OCI-M1 (cell line): ENCODE measurements around the gene SERPINE1.
"Not testable (repeated sequence)": the region's sequence is repeated elsewhere in the genome, so short reads cannot be mapped to it uniquely, and the experiment has no call there.

Source experiments
- DNase-seq: peaks from one replicate; lab custom pipeline; 2025; lab: John Stamatoyannopoulos, UW

Gene SERPINE1

GRCh38 chr7:101126651-101127459 is at the start of gene SERPINE1:
Gene SERPINE1, plus strand, starts transcription at chr7:101127104. Its CDS starts 1,290 bp downstream, at chr7:101128394.
- DNase-seq: peak; percentile 64

DNA sequence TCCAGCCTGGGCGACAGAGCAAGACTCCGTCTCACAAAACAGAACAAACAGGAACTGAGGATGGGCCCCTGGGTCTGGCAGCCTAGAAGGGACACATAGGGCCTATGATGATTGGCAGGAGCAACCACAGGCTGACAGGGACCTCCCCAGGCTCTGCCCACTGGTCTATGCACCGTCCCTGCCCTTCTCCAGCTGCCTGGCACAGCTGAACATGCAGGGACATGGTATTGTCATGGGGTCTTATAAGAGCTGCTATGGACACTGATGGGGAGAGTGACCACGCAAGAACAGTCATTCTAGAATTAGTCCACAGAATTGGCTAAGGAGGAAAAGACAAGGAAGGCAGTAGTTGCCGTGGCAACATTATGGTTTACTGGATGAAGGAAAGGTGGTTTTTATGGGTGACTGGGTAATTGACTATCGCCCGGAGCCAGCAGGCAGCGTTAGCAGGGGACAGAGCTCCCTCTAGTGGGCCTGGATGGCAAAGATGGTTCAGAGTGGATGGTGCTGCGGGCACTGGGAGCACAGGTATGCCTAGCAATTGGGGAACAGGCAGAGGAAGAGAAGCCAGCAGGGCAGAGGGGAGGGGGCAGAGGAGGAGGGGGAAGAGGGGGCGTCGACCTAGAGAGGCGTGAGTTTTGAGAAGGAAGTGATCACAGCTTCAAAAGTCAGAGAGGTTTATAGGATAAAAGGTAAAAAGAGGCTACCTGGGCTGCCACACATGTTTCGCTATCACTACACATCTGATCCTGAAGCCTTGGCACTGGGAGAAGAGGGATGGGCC is 49.4 kb upstream of the SERPINE1 start:
- peak; percentile 95 for DNase-seq

GRCh38 chr7:101081432-101081831 is 45.5 kb upstream of the SERPINE1 start:
- DNase-seq: no peak

GRCh38 chr7:101084865-101085161 is 42.1 kb upstream of the SERPINE1 start:
- DNase-seq: no peak

DNA sequence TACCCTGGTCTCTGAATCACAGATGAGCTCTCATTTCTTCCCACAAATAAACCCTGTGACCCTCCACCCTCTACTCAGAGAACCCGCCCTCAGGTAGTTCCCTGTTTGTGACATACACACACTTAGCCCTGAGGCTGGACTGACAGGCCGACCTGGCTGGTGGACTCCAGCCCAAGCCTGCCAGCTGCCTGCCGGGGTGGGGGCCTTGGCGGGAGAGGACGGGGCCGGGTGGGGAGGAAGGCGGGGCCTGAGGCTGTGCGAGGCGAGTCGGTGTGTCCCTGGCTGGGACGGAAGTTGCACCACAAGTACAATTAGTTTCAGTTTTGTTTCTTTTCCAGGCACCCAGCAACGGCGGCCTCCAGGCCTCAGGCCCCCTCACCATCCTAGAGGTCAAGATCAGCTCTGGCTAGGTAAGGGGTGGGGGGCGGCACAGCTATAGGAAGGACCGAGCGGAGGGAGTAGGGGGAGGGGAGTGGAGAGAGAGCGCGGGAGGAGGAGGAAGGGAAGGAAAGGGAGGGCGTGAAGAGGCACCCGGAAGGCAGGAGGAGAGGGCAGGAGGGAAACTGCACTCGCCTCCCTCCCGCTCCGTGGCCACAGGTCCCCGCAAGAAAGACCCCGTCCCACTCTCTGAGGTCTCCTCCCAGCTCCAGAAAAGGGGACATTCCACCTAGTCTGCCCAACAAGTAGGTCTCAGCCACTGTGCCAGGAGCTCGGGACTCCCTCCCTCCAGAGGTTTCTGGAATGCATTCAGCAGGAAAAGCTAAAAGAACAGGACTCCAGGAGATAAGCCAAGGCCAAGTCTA is 41.5 kb upstream of the SERPINE1 start, which contains the start of gene TRIM56:
Gene TRIM56 (plus strand): TSS at position 320 of the 803 bp plus-strand sequence. CDS start 1,832 bp downstream, outside the sequence.
- peak; percentile 98 for DNase-seq

GRCh38 chr7:101087334-101088068 is 39.4 kb upstream of the SERPINE1 start:
- DNase-seq: no peak

GRCh38 chr7:101088069-101088425 is 38.9 kb upstream of the SERPINE1 start:
- DNase-seq: no peak

- no peak for DNase-seq
Observed at GRCh38 chr7:101088858-101089529, 37.9 kb upstream of the SERPINE1 start.

GRCh38 chr7:101089876-101090275 is 37.0 kb upstream of the SERPINE1 start:
- DNase-seq: no peak

DNA sequence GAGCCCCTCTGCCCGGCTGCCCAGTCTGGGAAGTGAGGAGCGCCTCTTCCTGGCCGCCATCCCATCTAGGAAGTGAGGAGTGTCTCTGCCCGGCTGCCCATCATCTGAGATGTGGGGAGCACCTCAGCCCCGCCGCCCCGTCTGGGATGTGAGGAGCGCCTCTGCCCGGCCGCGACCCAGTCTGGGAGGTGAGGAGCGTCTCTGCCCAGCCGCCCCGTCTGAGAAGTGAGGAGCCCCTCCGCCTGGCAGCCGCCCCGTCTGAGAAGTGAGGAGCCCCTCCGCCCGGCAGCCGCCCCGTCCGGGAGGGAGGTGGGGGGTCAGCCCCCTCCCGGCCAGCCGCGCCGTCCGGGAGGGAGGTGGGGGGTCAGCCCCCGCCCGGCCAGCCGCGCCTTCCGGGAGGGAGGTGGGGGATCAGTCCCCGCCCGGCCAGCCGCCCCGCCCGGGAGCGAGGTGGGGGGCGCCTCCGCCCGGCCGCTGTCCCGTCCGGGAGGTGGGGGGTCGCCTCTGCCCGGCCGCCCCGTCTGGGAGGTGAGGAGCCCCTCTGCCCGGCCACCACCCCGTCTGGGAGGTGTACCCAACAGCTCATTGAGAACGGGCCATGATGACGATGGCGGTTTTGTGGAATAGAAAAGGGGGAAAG is 34.5 kb upstream of the SERPINE1 start:
- DNase-seq: not testable (repeated sequence)

GRCh38 chr7:101093906-101094305 is 33.0 kb upstream of the SERPINE1 start:
- no peak for DNase-seq

GRCh38 chr7:101094376-101094775 is 32.5 kb upstream of the SERPINE1 start:
- no peak for DNase-seq

DNA sequence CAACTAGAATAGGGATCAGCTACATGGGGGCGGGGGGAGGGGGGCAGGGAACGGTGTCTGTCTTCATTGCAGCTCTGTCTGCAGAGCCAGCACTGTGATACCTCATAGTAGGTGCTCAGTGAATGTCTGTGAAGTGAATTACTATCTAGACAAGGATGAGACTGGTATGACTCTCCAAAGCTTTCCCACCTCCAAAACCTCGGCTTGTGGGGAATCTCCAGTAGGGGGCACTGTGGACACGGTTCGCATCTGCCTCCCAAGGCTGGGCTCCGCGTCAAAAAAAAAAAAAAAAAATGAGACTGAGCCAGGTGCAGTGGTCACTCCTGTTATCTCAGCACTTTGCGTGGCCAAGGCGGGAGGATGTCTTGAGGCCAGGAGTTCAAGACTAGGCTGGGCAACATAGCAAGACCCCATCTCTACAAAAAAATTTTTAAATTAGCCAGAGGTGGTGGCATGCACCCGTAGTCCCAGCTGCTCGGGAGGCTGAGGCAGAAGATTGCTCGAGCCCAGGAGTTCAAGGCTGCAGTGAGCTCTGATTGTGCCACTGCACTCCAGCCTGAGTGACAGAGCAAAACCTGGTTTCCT is 32.0 kb upstream of the SERPINE1 start:
- peak; percentile 48 for DNase-seq

- peak; percentile 52 for DNase-seq
Observed at GRCh38 chr7:101096331-101096956, 30.5 kb upstream of the SERPINE1 start.

DNA sequence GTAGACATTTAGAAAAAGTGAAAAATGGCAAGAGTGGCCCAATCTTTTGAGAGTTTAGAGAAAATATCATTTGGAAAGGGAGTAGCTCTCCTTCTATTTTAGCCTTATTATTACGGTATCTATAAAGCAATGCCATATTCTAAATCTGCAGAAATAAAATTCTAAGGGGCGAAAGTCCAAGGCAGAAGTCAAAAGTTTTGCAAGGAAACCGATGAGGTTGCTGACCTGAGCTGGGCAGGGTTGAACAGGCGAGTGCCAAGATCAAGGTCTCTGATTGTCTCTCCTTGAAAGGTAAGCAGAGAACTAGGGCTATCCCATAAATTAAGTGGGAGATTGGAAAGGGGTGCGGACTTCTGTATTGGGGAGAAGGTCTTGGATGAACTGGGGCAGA is 30.0 kb upstream of the SERPINE1 start:
- no peak for DNase-seq

DNA sequence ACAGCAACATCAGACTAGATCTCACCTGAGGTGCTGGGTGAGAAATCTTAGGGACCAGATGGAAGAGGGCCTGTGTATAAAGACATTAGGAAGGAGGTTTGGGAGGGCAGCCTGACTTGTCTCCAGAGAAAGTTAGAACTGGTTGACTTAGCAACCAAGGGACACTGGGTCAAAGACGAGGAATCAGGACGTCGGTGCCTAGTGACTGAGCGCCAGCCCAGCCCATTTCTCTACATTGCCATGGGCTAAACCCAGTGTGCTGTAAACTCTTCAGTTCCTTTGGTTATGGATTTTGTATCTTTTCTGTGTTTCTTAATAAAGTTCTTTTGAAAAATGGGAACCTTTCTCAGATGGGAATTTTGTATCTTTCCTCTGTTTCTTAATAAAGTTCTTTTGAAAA is 29.3 kb upstream of the SERPINE1 start:
- DNase-seq: no peak

- peak; percentile 99 for DNase-seq
Observed at GRCh38 chr7:101099969-101100781, 26.7 kb upstream of the SERPINE1 start.

DNA sequence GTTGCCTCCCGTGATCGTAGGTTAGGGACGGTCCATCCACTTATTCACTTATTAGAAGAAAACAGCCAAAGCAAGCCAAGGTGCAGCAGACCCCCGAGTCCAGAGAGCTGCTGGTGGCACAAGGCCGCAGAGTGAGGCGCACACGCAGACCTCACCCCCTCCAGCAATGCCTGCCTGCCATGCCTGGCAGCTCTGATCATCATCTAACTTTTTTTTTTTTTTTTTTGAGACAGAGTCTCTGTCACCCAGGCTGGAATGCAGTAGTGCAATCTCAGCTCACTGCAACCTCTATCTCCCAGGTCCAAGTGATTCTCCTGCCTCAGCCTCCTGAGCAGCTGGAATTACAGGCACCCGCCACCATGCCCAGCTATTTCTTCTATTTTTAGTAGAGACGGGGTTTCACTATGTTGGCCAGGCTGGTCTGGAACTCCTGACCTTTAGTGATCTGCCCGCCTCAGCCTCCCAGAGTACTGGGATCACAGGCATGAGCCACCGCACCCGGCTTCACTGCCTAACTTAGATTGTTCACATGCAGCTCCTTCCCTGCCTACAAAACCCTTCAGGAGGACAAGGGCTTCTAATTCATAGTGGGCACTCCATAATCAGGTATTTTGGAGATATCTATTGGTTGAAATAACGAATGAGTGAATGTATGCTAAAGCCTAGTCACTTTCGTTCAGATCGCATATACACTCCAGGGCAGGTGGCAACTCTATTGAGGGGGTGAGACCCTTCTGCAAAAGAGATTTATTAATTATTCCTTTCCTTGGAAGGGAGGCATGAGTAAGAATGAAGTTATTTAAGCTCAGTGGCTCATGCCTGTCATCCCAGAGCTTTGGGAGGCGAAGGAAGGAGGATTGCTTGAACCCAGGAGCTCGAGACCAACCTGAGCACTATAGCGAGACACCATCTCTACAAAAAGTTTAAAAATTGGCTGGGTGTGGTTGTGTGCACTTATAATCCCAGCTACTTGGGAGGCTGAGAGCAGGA is 25.8 kb upstream of the SERPINE1 start:
- no peak for DNase-seq
